ENCODE data around the gene CDHR2. TPM values are rescaled to one million over a fixed set of nuclear protein-coding genes. Genes with fewer than 3 reads are reported as not detected.

Gene CDHR2
- total RNA-seq, 1 experiment from 2014 or later: not detected

GRCh38 chr5:176628406-176629228 is 79.5 kb downstream of the CDHR2 start:
- Histone ChIP-seq H3K9me3 (replicated peaks) (no peaks in the 10 kb centered on the region), H3K27ac (no peak overlapping the region), H3K27me3 (peaks cover 42% of the 10 kb centered on the region), H3K4me3 (no peak overlapping the region), H3K4me1 (no peaks in the 10 kb centered on the region), H3K36me3 (no peaks in the 10 kb centered on the region)
- DNase-seq: no peak

GRCh38 chr5:176629317-176629852 is 80.2 kb downstream of the CDHR2 start:
- Histone ChIP-seq H3K9me3 (replicated peaks) (no peaks in the 10 kb centered on the region), H3K27me3 (peaks cover 42% of the 10 kb centered on the region), H3K4me1 (no peaks in the 10 kb centered on the region), H3K4me3 (no peak overlapping the region), H3K36me3 (no peaks in the 10 kb centered on the region), H3K27ac (no peak overlapping the region)
- no peak for DNase-seq

GRCh38 chr5:176629853-176630680 is 80.9 kb downstream of the CDHR2 start, which contains the start of the genes EIF4E1B and SNCB:
EIF4E1B (plus strand) TSS chr5:176630675; CDS start chr5:176642788, 12,113 bp downstream.
SNCB (minus strand) TSS chr5:176630534; CDS start chr5:176629654, 880 bp downstream.
- H3K27me3 ChIP-seq: peaks cover 38% of the 10 kb centered on the region
- no peaks in the 10 kb centered on the region for H3K36me3 ChIP-seq
- H3K4me3 ChIP-seq: no peak within 1 kb of the TSS
- no peaks in the 10 kb centered on the region for H3K4me1 ChIP-seq
- H3K9me3 ChIP-seq (replicated peaks): no peaks in the 10 kb centered on the region
- H3K27ac ChIP-seq: no peak within 1 kb of the TSS
- DNase-seq: no peak

GRCh38 chr5:176630681-176631222 is 81.6 kb downstream of the CDHR2 start:
- no peaks in the 10 kb centered on the region for H3K9me3 ChIP-seq (replicated peaks)
- H3K27me3 ChIP-seq: peaks cover 31% of the 10 kb centered on the region
- H3K36me3 ChIP-seq: no peaks in the 10 kb centered on the region
- H3K4me3 ChIP-seq: no peak overlapping the region
- H3K27ac ChIP-seq: no peak overlapping the region
- DNase-seq: no peak
- H3K4me1 ChIP-seq: no peaks in the 10 kb centered on the region

GRCh38 chr5:176631383-176632200 is 82.5 kb downstream of the CDHR2 start:
- no peaks in the 10 kb centered on the region for H3K4me1 ChIP-seq
- H3K27me3 ChIP-seq: peaks cover 23% of the 10 kb centered on the region
- no peak overlapping the region for H3K27ac ChIP-seq
- H3K9me3 ChIP-seq (replicated peaks): no peaks in the 10 kb centered on the region
- DNase-seq: no peak
- no peaks in the 10 kb centered on the region for H3K36me3 ChIP-seq
- H3K4me3 ChIP-seq: no peak overlapping the region

- Histone ChIP-seq H3K9me3 (replicated peaks) (no peaks in the 10 kb centered on the region), H3K4me1 (no peaks in the 10 kb centered on the region), H3K36me3 (no peaks in the 10 kb centered on the region), H3K4me3 (no peak overlapping the region), H3K27ac (no peak overlapping the region), H3K27me3 (peaks cover 12% of the 10 kb centered on the region)
- DNase-seq: no peak
These were observed 83.6 kb downstream of the CDHR2 start for GRCh38 chr5:176632745-176633144.

- Histone ChIP-seq H3K4me1 (no peaks in the 10 kb centered on the region), H3K27ac (no peak overlapping the region), H3K36me3 (no peaks in the 10 kb centered on the region), H3K4me3 (no peak overlapping the region), H3K27me3 (peaks cover 9% of the 10 kb centered on the region), H3K9me3 (replicated peaks) (no peaks in the 10 kb centered on the region)
- no peak for DNase-seq
These were observed 84.5 kb downstream of the CDHR2 start for GRCh38 chr5:176633598-176633997.

DNA sequence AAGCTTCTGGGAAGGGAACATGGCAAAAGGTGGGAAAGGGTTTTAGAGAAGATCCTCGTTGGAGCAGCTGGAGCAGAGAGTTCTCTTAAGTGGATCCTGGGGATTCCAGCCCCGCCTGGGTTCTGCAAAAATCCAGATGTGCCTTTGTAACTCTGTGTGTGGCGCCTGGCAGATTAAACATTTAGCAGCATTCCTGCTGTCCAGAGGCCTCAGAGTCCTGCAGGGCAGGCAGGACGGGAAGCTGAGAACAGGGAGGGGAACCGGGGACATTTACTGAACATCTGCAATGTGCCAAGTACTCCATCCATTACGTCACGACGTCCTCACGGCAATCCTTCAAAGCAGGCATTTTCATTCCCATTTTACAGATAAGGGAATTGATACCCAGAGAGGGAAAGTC is 87.3 kb downstream of the CDHR2 start:
- no peaks in the 10 kb centered on the region for H3K9me3 ChIP-seq (replicated peaks)
- DNase-seq: no peak
- H3K36me3 ChIP-seq: no peaks in the 10 kb centered on the region
- H3K4me1 ChIP-seq: no peaks in the 10 kb centered on the region
- H3K27me3 ChIP-seq: peaks cover 17% of the 10 kb centered on the region
- no peak overlapping the region for H3K4me3 ChIP-seq
- H3K27ac ChIP-seq: no peak overlapping the region

GRCh38 chr5:176637556-176637955 is 88.4 kb downstream of the CDHR2 start:
- Histone ChIP-seq H3K36me3 (no peaks in the 10 kb centered on the region), H3K4me3 (no peak overlapping the region), H3K9me3 (replicated peaks) (no peaks in the 10 kb centered on the region), H3K4me1 (no peaks in the 10 kb centered on the region), H3K27me3 (peaks cover 9% of the 10 kb centered on the region; the same call in 1 of the 2 replicates), H3K27ac (no peak overlapping the region)
- DNase-seq: no peak

DNA sequence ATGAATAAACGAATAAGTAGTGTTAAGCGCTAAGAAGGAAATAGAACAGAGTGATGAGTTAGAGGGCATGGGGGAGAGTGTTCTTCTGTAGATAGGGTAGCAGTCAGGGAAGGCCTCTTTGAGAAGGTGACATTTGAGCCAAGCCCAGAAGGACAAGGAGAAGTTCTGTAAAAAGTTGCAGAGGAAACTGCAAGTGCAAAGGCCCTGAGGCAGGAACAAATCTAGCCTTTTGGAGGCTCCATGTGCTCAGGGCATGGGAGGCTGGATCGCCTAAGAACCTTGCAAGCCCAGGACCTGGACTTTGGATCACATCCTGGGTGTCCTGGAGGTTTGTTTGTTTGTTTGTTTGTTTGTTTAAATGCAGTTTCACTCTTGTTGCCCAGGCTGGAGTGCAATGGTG is 89.3 kb downstream of the CDHR2 start:
- no peaks in the 10 kb centered on the region for H3K9me3 ChIP-seq (replicated peaks)
- H3K4me3 ChIP-seq: no peak overlapping the region
- no peaks in the 10 kb centered on the region for H3K36me3 ChIP-seq
- H3K4me1 ChIP-seq: no peaks in the 10 kb centered on the region
- no peak overlapping the region for H3K27ac ChIP-seq
- DNase-seq: no peak
- H3K27me3 ChIP-seq: peaks cover 11% of the 10 kb centered on the region

GRCh38 chr5:176639208-176639607 is 90.1 kb downstream of the CDHR2 start:
- no peaks in the 10 kb centered on the region for H3K4me1 ChIP-seq
- no peaks in the 10 kb centered on the region for H3K9me3 ChIP-seq (replicated peaks)
- DNase-seq: no peak
- H3K27me3 ChIP-seq: peaks cover 13% of the 10 kb centered on the region
- no peaks in the 10 kb centered on the region for H3K36me3 ChIP-seq
- H3K4me3 ChIP-seq: no peak overlapping the region
- H3K27ac ChIP-seq: no peak overlapping the region

DNA sequence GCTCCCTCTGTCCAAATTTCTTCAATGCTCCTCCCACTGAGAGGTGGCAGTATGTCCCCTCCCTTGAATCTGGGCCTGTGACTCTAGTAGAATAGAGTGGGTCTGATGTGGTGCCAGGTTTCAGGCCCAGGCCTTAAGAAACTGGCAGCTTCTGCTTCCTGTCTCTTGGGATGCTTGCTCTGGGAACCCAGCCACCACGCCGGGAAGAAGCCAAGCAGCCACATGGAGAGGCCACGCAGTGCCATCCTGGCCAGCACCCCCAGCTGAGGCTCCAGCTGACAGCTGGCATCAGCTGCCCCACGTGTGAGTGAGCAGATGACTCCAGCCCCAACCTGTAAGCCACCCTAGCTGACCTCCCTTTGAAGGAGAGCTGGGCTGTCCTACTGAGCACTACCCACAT is 90.8 kb downstream of the CDHR2 start:
- no peaks in the 10 kb centered on the region for H3K36me3 ChIP-seq
- H3K27me3 ChIP-seq: peaks cover 13% of the 10 kb centered on the region
- DNase-seq: no peak
- no peaks in the 10 kb centered on the region for H3K9me3 ChIP-seq (replicated peaks)
- no peak overlapping the region for H3K4me3 ChIP-seq
- H3K27ac ChIP-seq: no peak overlapping the region
- no peaks in the 10 kb centered on the region for H3K4me1 ChIP-seq

- Histone ChIP-seq H3K27ac (no peak overlapping the region), H3K27me3 (peaks cover 13% of the 10 kb centered on the region), H3K36me3 (no peaks in the 10 kb centered on the region), H3K4me1 (no peaks in the 10 kb centered on the region), H3K4me3 (no peak overlapping the region), H3K9me3 (replicated peaks) (no peaks in the 10 kb centered on the region)
- no peak for DNase-seq
These were observed 91.5 kb downstream of the CDHR2 start for GRCh38 chr5:176640616-176641015.
